NCI-H446 (cell line): ENCODE data around the gene OTUD3.

Source experiments
- DNase-seq, 2 experiments: peaks; one replicate each; lab custom pipeline; 2025; lab: John Stamatoyannopoulos, UW

Gene OTUD3

GRCh38 chr1:19955534-19956170 lies 73.5 kb downstream of the OTUD3 start:
- DNase-seq, result no peak

- DNase-seq, result no peak
Measured at GRCh38 chr1:19957779-19958178, 75.6 kb downstream of the OTUD3 start.

- no peak for DNase-seq
Measured at GRCh38 chr1:19960591-19960990, 78.4 kb downstream of the OTUD3 start.
